GM12891 (cell line): ENCODE data around the gene SULT1C4.

Experiments used
- PAX5 ChIP-seq: IDR thresholded peaks from 2 replicates; pipeline ENCODE4 v1.6.1; 2011; ENCODE audit warnings: low read length, moderate library complexity, mild to moderate bottlenecking; ENCODE audit not compliant: insufficient read depth, severe bottlenecking
- POLR2A ChIP-seq: IDR thresholded peaks from 2 replicates; pipeline ENCODE4 v1.6.1; 2011; ENCODE audit warnings: low read depth, low read length, control low read depth
- POLR2AphosphoS5 ChIP-seq: IDR thresholded peaks from 2 replicates; pipeline ENCODE4 v1.6.1; 2011; ENCODE audit warnings: low read depth, low read length, control low read depth
- POU2F2 ChIP-seq: IDR thresholded peaks from 2 replicates; pipeline ENCODE4 v1.6.1; 2011; ENCODE audit warnings: low read depth, mild to moderate bottlenecking, control low read depth, low read length, moderate library complexity
- SPI1 ChIP-seq: IDR thresholded peaks from 2 replicates; pipeline ENCODE4 v1.6.1; 2011; ENCODE audit warnings: low read depth, low read length, control low read depth
- TAF1 ChIP-seq: IDR thresholded peaks from 2 replicates; pipeline ENCODE4 v1.6.1; 2011; ENCODE audit warnings: low read depth, low read length, control low read depth

DNA sequence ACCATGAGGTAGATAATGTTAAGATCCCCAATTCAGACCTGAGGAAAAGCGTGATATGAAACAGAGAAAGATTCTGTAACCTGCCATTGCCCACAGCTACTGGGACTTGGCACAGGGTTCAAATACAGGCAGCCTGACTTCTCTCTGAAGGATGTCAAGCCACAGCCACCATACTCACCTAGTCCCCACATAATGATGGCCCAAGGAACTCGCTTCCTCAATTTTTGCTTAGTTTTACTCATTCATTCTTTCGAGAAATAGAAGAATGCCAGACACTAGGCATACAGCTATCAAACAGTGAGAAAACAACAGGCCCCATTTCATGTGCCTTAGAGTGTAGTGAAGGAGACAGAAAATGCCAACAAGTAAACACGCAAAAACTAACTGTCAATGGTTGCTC is 980 bp upstream of the SULT1C4 start:
- no peak for TF ChIP-seq POLR2A
- TF ChIP-seq PAX5 = no peak
- no peak for TF ChIP-seq POLR2AphosphoS5
- TF ChIP-seq SPI1 = peak; percentile 52; the same call in 1 of the 2 replicates
- no peak for TF ChIP-seq POU2F2
- TF ChIP-seq TAF1 = no peak
